ENCODE measurements around the gene CD2BP2.

Gene CD2BP2

DNA sequence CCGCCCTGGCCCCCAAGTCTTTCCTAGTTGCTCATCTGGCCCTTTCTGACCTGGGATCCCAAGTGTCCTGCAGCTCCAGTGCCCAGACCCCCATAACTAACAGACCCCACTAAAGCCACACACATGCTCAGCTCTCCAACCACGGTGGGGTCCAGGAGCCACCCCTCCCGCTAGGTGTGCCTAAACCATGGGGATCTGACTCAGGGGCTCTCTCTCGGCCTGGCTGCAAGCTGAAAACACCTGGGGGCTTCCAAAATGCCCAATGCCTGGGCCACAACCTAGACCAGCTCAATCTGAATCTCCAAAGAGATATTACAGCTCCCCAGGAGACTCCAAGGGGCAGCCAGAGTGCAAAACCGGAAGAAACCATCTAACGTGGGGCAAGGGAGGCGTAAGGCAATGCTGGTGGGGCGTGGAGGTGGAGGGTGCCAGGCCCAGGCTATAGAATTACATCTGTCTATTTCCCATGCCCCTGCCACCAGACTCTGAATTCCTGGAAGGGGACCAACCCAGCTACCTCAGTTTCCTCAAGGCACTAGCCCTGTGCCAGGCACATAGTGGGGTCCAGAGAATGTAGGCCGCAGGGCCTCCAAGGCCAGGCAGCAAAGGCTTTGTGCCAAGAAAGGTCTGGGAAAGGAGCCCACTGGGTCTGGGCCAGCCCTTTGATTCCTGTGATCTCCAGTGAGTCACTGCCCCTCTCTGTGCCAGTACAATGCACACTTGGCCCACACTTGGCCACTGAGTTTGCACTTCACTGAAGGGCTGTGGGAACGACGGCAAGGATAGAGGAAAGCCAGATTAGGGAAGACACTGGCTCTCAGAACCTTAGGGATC is 3.3 kb downstream of the CD2BP2 start:
- no peak overlapping the region for H3K4me2 ChIP-seq (ENCODE audit: insufficient read depth, low read length)
- no peak for DNase-seq
- H3K9me3 ChIP-seq (ENCODE audit: insufficient read depth, low read length, severe bottlenecking): no peaks in the 10 kb centered on the region
- no peak overlapping the region for H3K9ac ChIP-seq (ENCODE audit: low read depth, low read length)
- peaks cover 46% of the 10 kb centered on the region for H3K36me3 ChIP-seq (ENCODE audit: insufficient read depth, low read length)
- peaks cover 35% of the 10 kb centered on the region for H3K4me1 ChIP-seq (ENCODE audit: insufficient read depth, low read length)
- H4K20me1 ChIP-seq (ENCODE audit: insufficient read depth, low read length): peaks cover 22% of the 10 kb centered on the region
- no peaks in the 10 kb centered on the region for H3K27me3 ChIP-seq (ENCODE audit: insufficient read depth, low read length, poor library complexity)
- no peak for ATAC-seq (ENCODE audit: insufficient read depth, low read depth)
- H3K27ac ChIP-seq (ENCODE audit: low read length): no peak overlapping the region
- H3K4me3 ChIP-seq (ENCODE audit: low read depth in 1 of 2, low read length in 2 of 2): no peak overlapping the region
- TF ChIP-seq, protein P1, sequence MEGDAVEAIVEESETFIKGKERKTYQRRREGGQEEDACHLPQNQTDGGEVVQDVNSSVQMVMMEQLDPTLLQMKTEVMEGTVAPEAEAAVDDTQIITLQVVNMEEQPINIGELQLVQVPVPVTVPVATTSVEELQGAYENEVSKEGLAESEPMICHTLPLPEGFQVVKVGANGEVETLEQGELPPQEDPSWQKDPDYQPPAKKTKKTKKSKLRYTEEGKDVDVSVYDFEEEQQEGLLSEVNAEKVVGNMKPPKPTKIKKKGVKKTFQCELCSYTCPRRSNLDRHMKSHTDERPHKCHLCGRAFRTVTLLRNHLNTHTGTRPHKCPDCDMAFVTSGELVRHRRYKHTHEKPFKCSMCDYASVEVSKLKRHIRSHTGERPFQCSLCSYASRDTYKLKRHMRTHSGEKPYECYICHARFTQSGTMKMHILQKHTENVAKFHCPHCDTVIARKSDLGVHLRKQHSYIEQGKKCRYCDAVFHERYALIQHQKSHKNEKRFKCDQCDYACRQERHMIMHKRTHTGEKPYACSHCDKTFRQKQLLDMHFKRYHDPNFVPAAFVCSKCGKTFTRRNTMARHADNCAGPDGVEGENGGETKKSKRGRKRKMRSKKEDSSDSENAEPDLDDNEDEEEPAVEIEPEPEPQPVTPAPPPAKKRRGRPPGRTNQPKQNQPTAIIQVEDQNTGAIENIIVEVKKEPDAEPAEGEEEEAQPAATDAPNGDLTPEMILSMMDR (IDR thresholded peaks at IDR 0.05; ENCODE audit: borderline replicate concordance, extremely low read depth, low read length, poor library complexity, severe bottlenecking): no peak
- no peak for TF ChIP-seq EZH2 (IDR thresholded peaks at IDR 0.05; ENCODE audit: borderline replicate concordance, low read depth, low read length, severe bottlenecking)
- no peak overlapping the region for H2AFZ ChIP-seq (ENCODE audit: low read depth, low read length)
- H3K79me2 ChIP-seq (ENCODE audit: insufficient read depth, low read length): peaks cover 32% of the 10 kb centered on the region

DNA sequence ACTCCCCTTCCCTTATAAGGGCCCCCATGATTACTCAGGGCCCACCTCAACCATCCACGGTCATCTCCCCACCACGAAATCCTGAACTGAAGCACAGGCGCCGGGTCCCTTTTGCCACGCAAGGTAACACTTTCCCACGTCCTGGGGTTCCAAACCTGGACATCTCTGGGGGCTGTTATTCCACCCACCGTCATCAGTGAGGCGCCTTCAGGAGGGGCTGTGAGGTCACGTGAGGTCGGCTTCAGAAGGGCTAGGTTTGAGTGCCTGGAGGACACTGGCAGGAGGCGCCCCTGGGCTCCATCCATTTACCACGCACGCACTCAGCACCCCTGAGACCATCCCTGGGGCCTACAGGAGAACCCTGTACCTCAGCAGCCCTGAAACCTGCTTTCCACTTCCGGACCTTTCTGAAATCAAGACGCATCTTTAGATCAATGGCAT is 4.1 kb downstream of the CD2BP2 start:
- ATAC-seq (ENCODE audit: insufficient read depth, low read depth) (no peak), DNase-seq (no peak)
- peaks cover 28% of the 10 kb centered on the region for H3K4me1 ChIP-seq (ENCODE audit: insufficient read depth, low read length)
- no peaks in the 10 kb centered on the region for H3K9me3 ChIP-seq (ENCODE audit: insufficient read depth, low read length, severe bottlenecking)
- H4K20me1 ChIP-seq (ENCODE audit: insufficient read depth, low read length): peaks cover 22% of the 10 kb centered on the region
- peaks cover 32% of the 10 kb centered on the region for H3K79me2 ChIP-seq (ENCODE audit: insufficient read depth, low read length)
- H3K4me3 ChIP-seq (ENCODE audit: low read depth in 1 of 2, low read length in 2 of 2): no peak overlapping the region
- peaks cover 42% of the 10 kb centered on the region for H3K36me3 ChIP-seq (ENCODE audit: insufficient read depth, low read length)
- H3K9ac ChIP-seq (ENCODE audit: low read depth, low read length): no peak overlapping the region
- no peak for TF ChIP-seq EZH2 (IDR thresholded peaks at IDR 0.05; ENCODE audit: borderline replicate concordance, low read depth, low read length, severe bottlenecking)
- TF ChIP-seq, protein P1 (IDR thresholded peaks at IDR 0.05; ENCODE audit: borderline replicate concordance, extremely low read depth, low read length, poor library complexity, severe bottlenecking): no peak
- no peaks in the 10 kb centered on the region for H3K27me3 ChIP-seq (ENCODE audit: insufficient read depth, low read length, poor library complexity)
- no peak overlapping the region for H3K4me2 ChIP-seq (ENCODE audit: insufficient read depth, low read length)
- no peak overlapping the region for H2AFZ ChIP-seq (ENCODE audit: low read depth, low read length)
- no peak overlapping the region for H3K27ac ChIP-seq (ENCODE audit: low read length)

DNA sequence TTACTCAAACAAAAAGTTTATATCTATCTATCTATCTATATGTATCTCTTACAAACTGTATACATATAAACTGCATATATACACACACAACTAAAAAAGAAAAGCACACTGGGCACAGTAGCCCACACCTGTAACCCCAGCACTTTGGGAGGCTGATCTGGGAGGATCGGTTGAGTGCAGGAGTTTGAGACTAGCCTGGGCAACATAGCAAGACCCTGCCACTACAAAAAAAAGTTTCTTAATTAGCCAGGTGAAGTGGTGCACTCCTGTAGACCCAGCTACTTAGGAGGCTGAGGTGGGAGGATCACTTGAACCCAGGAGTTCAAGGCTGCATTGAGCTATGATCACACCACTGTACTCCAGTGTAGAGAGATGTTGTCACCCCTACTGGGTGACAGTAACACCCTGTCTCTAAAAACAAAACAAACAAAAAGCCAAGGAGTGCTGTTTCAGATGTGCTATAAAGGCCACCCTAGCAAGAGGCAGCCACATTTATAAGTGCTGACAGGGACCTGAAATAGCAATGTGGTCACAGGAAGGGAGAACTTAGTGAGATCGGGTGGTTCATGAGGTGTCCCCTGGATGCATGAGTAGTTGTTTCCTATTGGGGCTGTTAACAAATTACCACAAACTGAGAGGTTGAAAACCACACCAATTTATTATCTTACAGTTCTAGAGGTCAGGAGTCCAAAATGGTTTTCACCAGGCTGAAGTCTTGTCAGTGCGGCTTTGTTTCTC is 4.8 kb downstream of the CD2BP2 start:
- Histone ChIP-seq H3K4me1 (ENCODE audit: insufficient read depth, low read length) (peaks cover 20% of the 10 kb centered on the region), H4K20me1 (ENCODE audit: insufficient read depth, low read length) (peaks cover 22% of the 10 kb centered on the region), H3K4me2 (ENCODE audit: insufficient read depth, low read length) (no peak overlapping the region), H3K79me2 (ENCODE audit: insufficient read depth, low read length) (peaks cover 27% of the 10 kb centered on the region), H3K9ac (ENCODE audit: low read depth, low read length) (no peak overlapping the region), H3K27me3 (ENCODE audit: insufficient read depth, low read length, poor library complexity) (no peaks in the 10 kb centered on the region), H2AFZ (ENCODE audit: low read depth, low read length) (no peak overlapping the region), H3K36me3 (ENCODE audit: insufficient read depth, low read length) (peaks cover 42% of the 10 kb centered on the region), H3K27ac (ENCODE audit: low read length) (no peak overlapping the region), H3K4me3 (ENCODE audit: low read depth in 1 of 2, low read length in 2 of 2) (no peak overlapping the region), H3K9me3 (ENCODE audit: insufficient read depth, low read length, severe bottlenecking) (no peaks in the 10 kb centered on the region)
- no peak for TF ChIP-seq EZH2 (IDR thresholded peaks at IDR 0.05; ENCODE audit: borderline replicate concordance, low read depth, low read length, severe bottlenecking)
- TF ChIP-seq, protein P1 (IDR thresholded peaks at IDR 0.05; ENCODE audit: borderline replicate concordance, extremely low read depth, low read length, poor library complexity, severe bottlenecking): no peak
- ATAC-seq (ENCODE audit: insufficient read depth, low read depth) (no peak), DNase-seq (no peak)

All from DND-41 (cell line).